Measurements from ENCODE around the gene CCDC6. TPM values are rescaled to one million over a fixed set of nuclear protein-coding genes. Genes with fewer than 3 reads are reported as not detected.
"Not testable (repeated sequence)": the region's sequence is repeated elsewhere in the genome, so short reads cannot be mapped to it uniquely, and the experiment has no call there.

CCDC6 gene
- total RNA-seq, 1 donor from 2014 or later = 57.6 TPM

DNA sequence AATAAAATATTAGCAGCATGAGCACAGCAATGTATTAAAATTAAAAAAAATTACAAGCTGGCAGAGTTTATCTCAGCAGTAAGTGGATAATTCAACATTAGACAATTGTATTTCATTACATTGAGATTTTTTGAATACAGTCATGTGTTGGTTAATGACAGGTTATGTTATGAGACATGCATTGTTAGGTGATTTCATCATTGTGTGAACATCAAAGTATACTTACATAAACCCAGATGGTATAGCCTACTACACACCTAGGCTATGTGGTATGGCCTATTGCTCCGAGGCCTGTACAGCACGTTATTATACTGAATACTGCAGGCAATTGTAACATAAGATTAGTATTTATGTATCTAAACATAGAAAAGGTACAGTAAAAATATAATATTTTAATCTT is 29.7 kb downstream of the CCDC6 start:
- Mint-ChIP-seq H3K27ac (no peak overlapping the region), H3K4me1 (ENCODE audit: low read depth) (peaks cover 31% of the 10 kb centered on the region), H3K36me3 (ENCODE audit: insufficient read depth) (no peaks in the 10 kb centered on the region), H3K4me3 (ENCODE audit: low read depth) (no peak overlapping the region), H3K9me3 (ENCODE audit: low read depth) (no peaks in the 10 kb centered on the region), H3K27me3 (no peaks in the 10 kb centered on the region)
- no peak for DNase-seq (ENCODE audit: low spot score, unreplicated experiment)
- TF ChIP-seq, protein P1, sequence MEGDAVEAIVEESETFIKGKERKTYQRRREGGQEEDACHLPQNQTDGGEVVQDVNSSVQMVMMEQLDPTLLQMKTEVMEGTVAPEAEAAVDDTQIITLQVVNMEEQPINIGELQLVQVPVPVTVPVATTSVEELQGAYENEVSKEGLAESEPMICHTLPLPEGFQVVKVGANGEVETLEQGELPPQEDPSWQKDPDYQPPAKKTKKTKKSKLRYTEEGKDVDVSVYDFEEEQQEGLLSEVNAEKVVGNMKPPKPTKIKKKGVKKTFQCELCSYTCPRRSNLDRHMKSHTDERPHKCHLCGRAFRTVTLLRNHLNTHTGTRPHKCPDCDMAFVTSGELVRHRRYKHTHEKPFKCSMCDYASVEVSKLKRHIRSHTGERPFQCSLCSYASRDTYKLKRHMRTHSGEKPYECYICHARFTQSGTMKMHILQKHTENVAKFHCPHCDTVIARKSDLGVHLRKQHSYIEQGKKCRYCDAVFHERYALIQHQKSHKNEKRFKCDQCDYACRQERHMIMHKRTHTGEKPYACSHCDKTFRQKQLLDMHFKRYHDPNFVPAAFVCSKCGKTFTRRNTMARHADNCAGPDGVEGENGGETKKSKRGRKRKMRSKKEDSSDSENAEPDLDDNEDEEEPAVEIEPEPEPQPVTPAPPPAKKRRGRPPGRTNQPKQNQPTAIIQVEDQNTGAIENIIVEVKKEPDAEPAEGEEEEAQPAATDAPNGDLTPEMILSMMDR (IDR thresholded peaks at IDR 0.05; ENCODE audit: unreplicated experiment) = no peak

DNA sequence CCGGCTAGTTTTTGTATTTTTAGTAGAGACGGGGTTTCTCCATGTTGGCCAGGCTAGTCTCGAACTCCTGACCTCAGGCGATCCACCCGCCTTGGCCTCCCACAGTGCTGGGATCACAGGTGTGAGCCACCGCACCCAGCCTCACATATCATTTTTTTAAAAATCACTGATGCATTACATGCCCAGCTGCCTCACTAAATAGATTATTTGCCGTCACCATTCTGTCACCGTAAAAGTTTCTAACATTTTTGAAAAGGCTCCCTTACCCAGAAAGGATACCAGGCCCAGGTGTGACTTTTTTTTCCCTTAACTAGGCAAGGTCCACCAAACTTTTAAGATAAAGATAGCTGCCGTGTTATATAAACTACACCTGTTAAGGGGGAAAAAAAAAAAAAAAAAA is 30.1 kb downstream of the CCDC6 start:
- H3K4me1 Mint-ChIP-seq (ENCODE audit: low read depth) = peaks cover 31% of the 10 kb centered on the region
- H3K27ac Mint-ChIP-seq = not testable (repeated sequence)

DNA sequence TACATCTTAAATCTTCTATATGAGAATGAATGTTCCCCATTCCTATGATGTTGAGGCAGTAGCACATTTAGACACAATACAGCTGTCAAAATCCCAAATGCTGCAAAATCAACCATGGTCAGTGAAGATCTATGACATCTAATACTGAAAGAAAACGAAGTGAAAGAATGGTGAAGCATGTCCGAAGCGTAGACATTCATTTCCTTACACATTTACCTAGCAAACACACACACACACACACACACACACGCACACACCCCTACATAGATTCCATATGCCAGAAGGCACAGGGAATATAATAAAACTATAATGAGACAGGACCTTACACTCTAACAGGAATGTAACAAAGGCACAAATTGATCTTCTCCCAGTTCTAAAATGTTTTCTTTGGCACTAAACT is 32.5 kb downstream of the CCDC6 start:
- H3K4me3 Mint-ChIP-seq (ENCODE audit: low read depth) = no peak overlapping the region
- DNase-seq (ENCODE audit: low spot score, unreplicated experiment) = no peak
- no peak overlapping the region for H3K27ac Mint-ChIP-seq
- TF ChIP-seq, protein P1 (IDR thresholded peaks at IDR 0.05; ENCODE audit: unreplicated experiment) = no peak
- H3K4me1 Mint-ChIP-seq (ENCODE audit: low read depth) = peaks cover 27% of the 10 kb centered on the region
- H3K36me3 Mint-ChIP-seq (ENCODE audit: insufficient read depth) = no peaks in the 10 kb centered on the region
- no peaks in the 10 kb centered on the region for H3K27me3 Mint-ChIP-seq
- H3K9me3 Mint-ChIP-seq (ENCODE audit: low read depth) = no peaks in the 10 kb centered on the region

More for the DNA sequence above, 30.1 kb downstream of the CCDC6 start:
- H3K27me3 Mint-ChIP-seq; H3K36me3 Mint-ChIP-seq (ENCODE audit: insufficient read depth); H3K9me3 Mint-ChIP-seq (ENCODE audit: low read depth); DNase-seq (ENCODE audit: low spot score, unreplicated experiment); H3K4me3 Mint-ChIP-seq (ENCODE audit: low read depth): not testable (repeated sequence)

DNA sequence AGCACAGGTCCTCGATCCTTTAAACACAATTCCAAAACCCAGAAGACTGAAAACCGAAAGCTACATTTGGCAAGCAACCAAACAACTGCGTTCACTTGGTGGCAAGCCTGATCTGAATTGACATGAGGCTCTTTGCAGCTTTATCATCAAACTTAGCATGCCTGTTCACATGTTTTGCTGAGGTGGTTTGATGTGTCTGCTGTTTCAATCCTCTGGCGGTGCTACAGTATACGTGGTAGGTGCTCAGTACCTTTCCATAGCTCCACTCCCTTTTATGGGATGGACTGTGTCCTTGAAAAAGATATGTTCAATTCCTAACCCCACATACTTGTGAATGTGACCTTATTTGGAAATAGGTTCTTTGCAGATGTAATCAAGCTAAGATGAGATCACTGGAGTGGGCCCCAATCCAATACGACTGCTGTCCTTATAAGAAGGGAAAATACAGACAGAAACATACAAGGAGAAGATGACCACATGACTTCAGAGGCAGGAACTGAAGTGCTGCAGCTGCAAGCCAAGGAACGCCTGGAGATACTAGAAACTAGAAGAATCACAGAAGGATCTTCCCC is 33.4 kb downstream of the CCDC6 start:
- Mint-ChIP-seq H3K4me1 (ENCODE audit: low read depth) (peaks cover 35% of the 10 kb centered on the region), H3K27me3 (no peaks in the 10 kb centered on the region), H3K27ac (peak overlapping the region; percentile 26), H3K4me3 (ENCODE audit: low read depth) (no peak overlapping the region), H3K9me3 (ENCODE audit: low read depth) (no peaks in the 10 kb centered on the region), H3K36me3 (ENCODE audit: insufficient read depth) (no peaks in the 10 kb centered on the region)
- TF ChIP-seq, protein P1 (IDR thresholded peaks at IDR 0.05; ENCODE audit: unreplicated experiment) = no peak
- no peak for DNase-seq (ENCODE audit: low spot score, unreplicated experiment)

DNA sequence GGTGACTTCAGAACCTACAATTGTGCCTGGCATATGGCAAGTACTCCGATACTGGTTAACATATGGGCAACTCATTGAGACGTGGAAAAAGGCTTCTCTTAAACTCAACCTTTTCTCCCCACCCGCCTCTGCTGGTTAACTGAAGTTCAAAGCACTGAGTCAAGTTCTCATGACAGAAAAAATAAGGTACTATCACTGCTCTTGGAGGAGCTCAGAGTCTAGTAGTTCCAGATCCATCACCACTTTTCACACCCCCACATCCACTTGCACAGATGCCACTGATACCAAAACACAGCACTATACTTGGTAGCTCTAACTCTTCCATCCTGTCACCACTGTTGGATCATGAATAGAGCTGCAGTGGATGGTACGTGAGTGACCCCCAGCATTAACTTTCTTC is 36.2 kb downstream of the CCDC6 start:
- Mint-ChIP-seq H3K9me3 (ENCODE audit: low read depth) (no peaks in the 10 kb centered on the region), H3K36me3 (ENCODE audit: insufficient read depth) (no peaks in the 10 kb centered on the region), H3K27ac (no peak overlapping the region), H3K27me3 (no peaks in the 10 kb centered on the region), H3K4me1 (ENCODE audit: low read depth) (peaks cover 44% of the 10 kb centered on the region), H3K4me3 (ENCODE audit: low read depth) (no peak overlapping the region)
- TF ChIP-seq, protein P1 (IDR thresholded peaks at IDR 0.05; ENCODE audit: unreplicated experiment) = no peak
- no peak for DNase-seq (ENCODE audit: low spot score, unreplicated experiment)

DNA sequence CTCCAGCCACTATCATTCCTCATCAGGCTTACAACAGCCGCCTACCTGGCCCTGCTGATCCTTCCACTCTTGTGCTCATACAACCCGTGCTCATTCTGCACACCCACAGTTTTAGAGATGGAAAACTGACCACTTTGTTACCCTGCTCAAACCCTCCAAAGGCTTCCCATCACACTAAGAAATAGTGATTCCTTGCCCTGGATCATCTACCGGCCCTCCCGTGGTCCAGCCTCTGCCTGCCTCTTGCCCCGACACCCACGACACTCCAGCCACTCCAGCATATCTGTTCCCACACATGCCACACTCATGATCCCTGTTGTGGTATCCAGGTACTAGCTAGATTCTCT is 36.8 kb downstream of the CCDC6 start:
- no peak for DNase-seq (ENCODE audit: low spot score, unreplicated experiment)
- no peak overlapping the region for H3K27ac Mint-ChIP-seq

More for the DNA sequence above, 36.8 kb downstream of the CCDC6 start:
- TF ChIP-seq, protein P1 (IDR thresholded peaks at IDR 0.05; ENCODE audit: unreplicated experiment) = no peak
- Mint-ChIP-seq H3K9me3 (ENCODE audit: low read depth) (no peaks in the 10 kb centered on the region), H3K4me3 (ENCODE audit: low read depth) (no peak overlapping the region), H3K4me1 (ENCODE audit: low read depth) (peaks cover 45% of the 10 kb centered on the region), H3K36me3 (ENCODE audit: insufficient read depth) (no peaks in the 10 kb centered on the region), H3K27me3 (no peaks in the 10 kb centered on the region)

Data from progenitor cell of endocrine pancreas (in vitro differentiated cells).